NCI-H1105 (cell line): ENCODE measurements around the gene MACROH2A2.
"Not testable (repeated sequence)": the region's sequence is repeated elsewhere in the genome, so short reads cannot be mapped to it uniquely, and the experiment has no call there.

ENCODE experiments used
- DNase-seq: peaks from one replicate; lab custom pipeline; 2025; lab: John Stamatoyannopoulos, UW

Gene MACROH2A2

GRCh38 chr10:70158113-70158512, 105.5 kb downstream of the MACROH2A2 start:
- no peak for DNase-seq

GRCh38 chr10:70159366-70159765, 106.7 kb downstream of the MACROH2A2 start:
- DNase-seq: not testable (repeated sequence)

GRCh38 chr10:70160798-70161197, 108.2 kb downstream of the MACROH2A2 start:
- no peak for DNase-seq
